Measurements from ENCODE around the gene SKA3.

The SKA3 gene

DNA sequence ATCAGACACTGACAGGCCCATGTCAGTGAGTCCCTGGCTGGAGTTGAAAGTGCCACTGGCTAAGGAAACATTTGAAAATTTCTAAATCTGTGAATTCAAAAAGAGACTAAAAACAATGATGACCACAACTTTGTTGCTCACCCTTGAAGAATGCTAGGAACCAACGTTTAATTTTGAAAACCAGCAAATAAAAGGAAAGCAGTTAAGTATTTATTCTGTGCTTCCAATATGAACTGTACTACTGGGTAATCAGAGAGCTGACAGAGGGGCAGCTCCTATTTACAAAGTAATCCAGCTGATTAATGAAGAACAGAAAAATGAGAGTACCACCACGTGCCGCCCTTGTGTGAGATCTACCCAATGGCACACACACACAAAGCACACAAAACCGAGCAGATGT, 70.3 kb downstream of the SKA3 start:
- TF ChIP-seq POLR2A (IDR thresholded peaks at IDR 0.05; ENCODE audit: low read depth, low read length): no peak
- FAIRE-seq: no peak
- DNase-seq (ENCODE audit: insufficient read length, low spot score): peak; percentile 20

GRCh38 chr13:21104199-21105019, 71.9 kb downstream of the SKA3 start:
- TF ChIP-seq POLR2A (IDR thresholded peaks at IDR 0.05; ENCODE audit: low read depth, low read length): no peak
- no peak for FAIRE-seq
- DNase-seq (ENCODE audit: insufficient read length, low spot score): no peak
